ENCODE results near the gene RAX2. TPM values are rescaled to one million over a fixed set of nuclear protein-coding genes. Genes with fewer than 3 reads are reported as not detected.
"Not testable (repeated sequence)": the region's sequence is repeated elsewhere in the genome, so short reads cannot be mapped to it uniquely, and the experiment has no call there.

The RAX2 gene
- total and polyA plus RNA-seq, 2 donors from 2014 or later = not detected

- no peaks in the 10 kb centered on the region for H3K36me3 ChIP-seq (ENCODE audit: control insufficient read depth in 2 of 3, insufficient read depth in 3 of 3, low read length in 3 of 3)
- DNase-seq (no peak), FAIRE-seq (no peak)
- no peaks in the 10 kb centered on the region for H3K9me3 ChIP-seq (ENCODE audit: control insufficient read depth in 2 of 3, insufficient read depth in 1 of 3, low read length in 3 of 3)
- intact Hi-C loops (cut with DNase I) = no loop called here
- no peak overlapping the region for H3K9ac ChIP-seq (ENCODE audit: low read length in 3 of 3)
- H3K4me3 ChIP-seq (ENCODE audit: low read length in 3 of 3) = no peak overlapping the region
- TF ChIP-seq CTCF (IDR thresholded peaks at IDR 0.05; ENCODE audit: borderline replicate concordance, extremely low read depth, insufficient read depth) = no peak
- peaks cover 0 to 3% (median 0%) of the 10 kb centered on the region in 3 donors for H3K4me1 ChIP-seq (ENCODE audit: control insufficient read depth in 2 of 3, insufficient read depth in 2 of 3, low read depth in 1 of 3, low read length in 3 of 3)
- no peaks in the 10 kb centered on the region for H3K27me3 ChIP-seq (ENCODE audit: control insufficient read depth, insufficient read depth, low read length)
- no peak overlapping the region for H3K27ac ChIP-seq (ENCODE audit: low read depth in 2 of 2, low read length in 2 of 2)
These were observed 44.7 kb upstream of the RAX2 start for GRCh38 chr19:3816566-3817218.

- H3K36me3 ChIP-seq (ENCODE audit: control insufficient read depth in 2 of 3, insufficient read depth in 3 of 3, low read length in 3 of 3); intact Hi-C loops (cut with DNase I); H3K9me3 ChIP-seq (ENCODE audit: control insufficient read depth in 2 of 3, insufficient read depth in 1 of 3, low read length in 3 of 3); DNase-seq; H3K4me1 ChIP-seq (ENCODE audit: control insufficient read depth in 2 of 3, insufficient read depth in 2 of 3, low read depth in 1 of 3, low read length in 3 of 3); H3K9ac ChIP-seq (ENCODE audit: low read length in 3 of 3); H3K27ac ChIP-seq (ENCODE audit: low read depth in 2 of 2, low read length in 2 of 2); FAIRE-seq; H3K4me3 ChIP-seq (ENCODE audit: low read length in 3 of 3); H3K27me3 ChIP-seq (ENCODE audit: control insufficient read depth, insufficient read depth, low read length): not testable (repeated sequence)
These were observed 44.1 kb upstream of the RAX2 start for GRCh38 chr19:3816148-3816547.

GRCh38 chr19:3814648-3815047 lies 42.6 kb upstream of the RAX2 start:
- no peak for DNase-seq
- no peak for TF ChIP-seq CTCF (IDR thresholded peaks at IDR 0.05; ENCODE audit: borderline replicate concordance, extremely low read depth, insufficient read depth)
- H3K4me3 ChIP-seq (ENCODE audit: low read length in 3 of 3) = no peak overlapping the region
- intact Hi-C loops (cut with DNase I) = no loop called here
- no peak overlapping the region for H3K27ac ChIP-seq (ENCODE audit: low read depth in 2 of 2, low read length in 2 of 2)
- no peak for FAIRE-seq
- H3K27me3 ChIP-seq (ENCODE audit: control insufficient read depth, insufficient read depth, low read length) = no peaks in the 10 kb centered on the region
- no peaks in the 10 kb centered on the region for H3K9me3 ChIP-seq (ENCODE audit: control insufficient read depth in 2 of 3, insufficient read depth in 1 of 3, low read length in 3 of 3)
- no peak overlapping the region for H3K9ac ChIP-seq (ENCODE audit: low read length in 3 of 3)
- no peaks in the 10 kb centered on the region for H3K36me3 ChIP-seq (ENCODE audit: control insufficient read depth in 2 of 3, insufficient read depth in 3 of 3, low read length in 3 of 3)
- peaks cover 0 to 5% (median 0%) of the 10 kb centered on the region in 3 donors for H3K4me1 ChIP-seq (ENCODE audit: control insufficient read depth in 2 of 3, insufficient read depth in 2 of 3, low read depth in 1 of 3, low read length in 3 of 3)

GRCh38 chr19:3813473-3814392 lies 41.7 kb upstream of the RAX2 start:
- no peak overlapping the region for H3K9ac ChIP-seq (ENCODE audit: low read length in 3 of 3)
- no peaks in the 10 kb centered on the region for H3K27me3 ChIP-seq (ENCODE audit: control insufficient read depth, insufficient read depth, low read length)
- no peak for TF ChIP-seq CTCF (IDR thresholded peaks at IDR 0.05; ENCODE audit: borderline replicate concordance, extremely low read depth, insufficient read depth)
- H3K4me3 ChIP-seq (ENCODE audit: low read length in 3 of 3) = no peak overlapping the region
- H3K9me3 ChIP-seq (ENCODE audit: control insufficient read depth in 2 of 3, insufficient read depth in 1 of 3, low read length in 3 of 3) = no peaks in the 10 kb centered on the region
- intact Hi-C loops (cut with DNase I) = no loop called here
- H3K27ac ChIP-seq (ENCODE audit: low read depth in 2 of 2, low read length in 2 of 2) = peak overlapping the region; percentile 57 to 75
- DNase-seq (no peak), FAIRE-seq (no peak)
- no peaks in the 10 kb centered on the region for H3K36me3 ChIP-seq (ENCODE audit: control insufficient read depth in 2 of 3, insufficient read depth in 3 of 3, low read length in 3 of 3)
- H3K4me1 ChIP-seq (ENCODE audit: control insufficient read depth in 2 of 3, insufficient read depth in 2 of 3, low read depth in 1 of 3, low read length in 3 of 3) = peaks cover 0 to 5% (median 0%) of the 10 kb centered on the region in 3 donors
